Activated CD4-positive, CD25-positive, alpha-beta regulatory T cell treated with anti-CD3 and anti-CD28 coated beads, Interleukin-2, amount 50 U/mL, for 24 hours (primary cell): ENCODE measurements around the gene MPV17L2.
"Not testable (repeated sequence)": the region's sequence is repeated elsewhere in the genome, so short reads cannot be mapped to it uniquely, and the experiment has no call there.

Experiments
- ATAC-seq, 2 donors: fragments of 150-1000 bp; cut with Tn5 transposase; one replicate each; pipeline ENCODE4 v1.10.0; 2021; ENCODE audit warnings: mild to moderate bottlenecking in 1 of 2, moderate library complexity in 1 of 2

MPV17L2 gene

GRCh38 chr19:18193388-18194180 is 566 bp downstream of the MPV17L2 start:
- no peak for ATAC-seq

- no peak for ATAC-seq
These were observed 1.1 kb downstream of the MPV17L2 start for GRCh38 chr19:18194181-18194530.

- no peak for ATAC-seq
These were observed 1.7 kb downstream of the MPV17L2 start for GRCh38 chr19:18194554-18195238.

GRCh38 chr19:18196511-18196845 is 3.5 kb downstream of the MPV17L2 start:
- ATAC-seq = no peak

- ATAC-seq = no peak
These were observed 4.3 kb downstream of the MPV17L2 start for GRCh38 chr19:18197306-18197705.

GRCh38 chr19:18197941-18198340 is 4.9 kb downstream of the MPV17L2 start:
- no peak for ATAC-seq

GRCh38 chr19:18198374-18198773 is 5.4 kb downstream of the MPV17L2 start:
- ATAC-seq = no peak

- ATAC-seq = no peak
These were observed 9.4 kb downstream of the MPV17L2 start for GRCh38 chr19:18202397-18202777.

- no peak for ATAC-seq
These were observed 9.9 kb downstream of the MPV17L2 start for GRCh38 chr19:18202778-18203407.

- ATAC-seq = peak; percentile 3 to 6
These were observed 10.4 kb downstream of the MPV17L2 start for GRCh38 chr19:18203408-18203862.

GRCh38 chr19:18203863-18204393 is 10.9 kb downstream of the MPV17L2 start, which contains the start of gene RAB3A:
TSS of gene RAB3A (minus strand) at chr19:18204042. CDS start at chr19:18202740, 1,302 bp downstream.
- ATAC-seq = peak; percentile 90 to 92

- ATAC-seq = peak in 1 of 2 donors; percentile 0
These were observed 11.6 kb downstream of the MPV17L2 start for GRCh38 chr19:18204394-18205199.

GRCh38 chr19:18205200-18205892 is 12.3 kb downstream of the MPV17L2 start:
- no peak for ATAC-seq

GRCh38 chr19:18206018-18206417 is 13.0 kb downstream of the MPV17L2 start:
- ATAC-seq = no peak

- ATAC-seq = no peak
These were observed 15.3 kb downstream of the MPV17L2 start for GRCh38 chr19:18208098-18208951.

- not testable (repeated sequence) for ATAC-seq
These were observed 16.9 kb downstream of the MPV17L2 start for GRCh38 chr19:18209912-18210311.

- ATAC-seq = no peak
These were observed 18.7 kb downstream of the MPV17L2 start for GRCh38 chr19:18211683-18212082.

GRCh38 chr19:18214779-18215433 is 21.9 kb downstream of the MPV17L2 start:
- ATAC-seq = peak; percentile 51 to 57

GRCh38 chr19:18216789-18217188 is 23.8 kb downstream of the MPV17L2 start:
- ATAC-seq = no peak

GRCh38 chr19:18218159-18218558 is 25.1 kb downstream of the MPV17L2 start:
- no peak for ATAC-seq
